ENCODE data around the gene ADAMTS18. TPM values are rescaled to one million over a fixed set of nuclear protein-coding genes. Genes with fewer than 3 reads are reported as not detected.

ADAMTS18 gene
- total RNA-seq, 6 donors from 2014 or later: 0.13 TPM; not detected in 5

GRCh38 chr16:77323695-77324094, 111.1 kb downstream of the ADAMTS18 start:
- TF ChIP-seq POLR2A (IDR thresholded peaks at IDR 0.05) (no peak), EP300 (IDR thresholded peaks at IDR 0.05) (no peak), POLR2AphosphoS5 (IDR thresholded peaks at IDR 0.05) (no peak)
- TF ChIP-seq, protein P1, sequence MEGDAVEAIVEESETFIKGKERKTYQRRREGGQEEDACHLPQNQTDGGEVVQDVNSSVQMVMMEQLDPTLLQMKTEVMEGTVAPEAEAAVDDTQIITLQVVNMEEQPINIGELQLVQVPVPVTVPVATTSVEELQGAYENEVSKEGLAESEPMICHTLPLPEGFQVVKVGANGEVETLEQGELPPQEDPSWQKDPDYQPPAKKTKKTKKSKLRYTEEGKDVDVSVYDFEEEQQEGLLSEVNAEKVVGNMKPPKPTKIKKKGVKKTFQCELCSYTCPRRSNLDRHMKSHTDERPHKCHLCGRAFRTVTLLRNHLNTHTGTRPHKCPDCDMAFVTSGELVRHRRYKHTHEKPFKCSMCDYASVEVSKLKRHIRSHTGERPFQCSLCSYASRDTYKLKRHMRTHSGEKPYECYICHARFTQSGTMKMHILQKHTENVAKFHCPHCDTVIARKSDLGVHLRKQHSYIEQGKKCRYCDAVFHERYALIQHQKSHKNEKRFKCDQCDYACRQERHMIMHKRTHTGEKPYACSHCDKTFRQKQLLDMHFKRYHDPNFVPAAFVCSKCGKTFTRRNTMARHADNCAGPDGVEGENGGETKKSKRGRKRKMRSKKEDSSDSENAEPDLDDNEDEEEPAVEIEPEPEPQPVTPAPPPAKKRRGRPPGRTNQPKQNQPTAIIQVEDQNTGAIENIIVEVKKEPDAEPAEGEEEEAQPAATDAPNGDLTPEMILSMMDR (IDR thresholded peaks at IDR 0.05): no peak
- Histone ChIP-seq H3K36me3 (no peaks in the 10 kb centered on the region), H3K27ac (no peak overlapping the region), H3K27me3 (no peaks in the 10 kb centered on the region), H3K4me1 (no peaks in the 10 kb centered on the region), H3K4me3 (no peak overlapping the region), H3K9me3 (no peaks in the 10 kb centered on the region)
- ATAC-seq (ENCODE audit: low FRiP score in 2 of 2): no peak
- WGBS, 2 donors: 26 to 60% methylated on average over 2 of the region's 2 CpGs
- no peak for DNase-seq

GRCh38 chr16:77322757-77323156, 112.1 kb downstream of the ADAMTS18 start:
- Histone ChIP-seq H3K27ac (no peak overlapping the region), H3K36me3 (no peaks in the 10 kb centered on the region), H3K9me3 (no peaks in the 10 kb centered on the region), H3K27me3 (no peaks in the 10 kb centered on the region), H3K4me3 (no peak overlapping the region), H3K4me1 (no peaks in the 10 kb centered on the region)
- TF ChIP-seq POLR2A (IDR thresholded peaks at IDR 0.05): no peak
- TF ChIP-seq POLR2AphosphoS5 (IDR thresholded peaks at IDR 0.05): no peak
- TF ChIP-seq, protein P1 (IDR thresholded peaks at IDR 0.05): no peak
- no peak for TF ChIP-seq EP300 (IDR thresholded peaks at IDR 0.05)
- no peak for DNase-seq
- ATAC-seq (ENCODE audit: low FRiP score in 2 of 2): no peak
- WGBS, 2 donors: 40 to 44% methylated on average over 2 of the region's 2 CpGs

DNA sequence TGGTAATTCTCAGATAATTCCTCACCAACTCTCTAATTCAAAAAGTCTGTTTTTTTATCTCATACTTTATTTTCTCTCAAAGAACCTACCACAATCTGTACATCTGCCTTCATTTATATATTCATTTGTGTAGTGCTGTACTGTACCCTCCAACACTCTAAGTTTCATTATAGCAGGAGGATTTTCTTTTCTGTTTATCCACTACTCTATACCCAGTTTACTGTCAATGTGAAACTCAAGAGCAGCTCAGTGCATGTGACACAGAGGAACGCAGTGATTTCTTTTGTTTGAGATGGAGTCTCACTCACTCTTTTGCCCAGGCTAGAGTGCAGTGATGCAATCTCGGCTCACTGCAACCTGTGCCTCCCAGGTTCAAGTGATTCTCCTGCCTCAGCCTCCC, 117.8 kb downstream of the ADAMTS18 start:
- no peaks in the 10 kb centered on the region for H3K4me1 ChIP-seq
- DNase-seq (no peak), ATAC-seq (ENCODE audit: low FRiP score in 2 of 2) (no peak)
- no peaks in the 10 kb centered on the region for H3K9me3 ChIP-seq
- H3K36me3 ChIP-seq: no peaks in the 10 kb centered on the region
- H3K27ac ChIP-seq: no peak overlapping the region
- WGBS, 2 donors: 75 to 85% methylated on average over 2 of the region's 2 CpGs
- no peak for TF ChIP-seq POLR2AphosphoS5 (IDR thresholded peaks at IDR 0.05)
- no peak for TF ChIP-seq EP300 (IDR thresholded peaks at IDR 0.05)
- TF ChIP-seq POLR2A (IDR thresholded peaks at IDR 0.05): no peak
- TF ChIP-seq, protein P1 (IDR thresholded peaks at IDR 0.05): no peak
- H3K4me3 ChIP-seq: no peak overlapping the region
- H3K27me3 ChIP-seq: no peaks in the 10 kb centered on the region

GRCh38 chr16:77310877-77311276, 124.0 kb downstream of the ADAMTS18 start:
- ATAC-seq (ENCODE audit: low FRiP score in 2 of 2) (no peak), DNase-seq (no peak)
- H3K36me3 ChIP-seq: no peaks in the 10 kb centered on the region
- no peaks in the 10 kb centered on the region for H3K4me1 ChIP-seq
- no peaks in the 10 kb centered on the region for H3K9me3 ChIP-seq
- WGBS, 2 donors: 56 to 70% methylated on average over 1 of the region's 1 CpG
- no peak overlapping the region for H3K27ac ChIP-seq
- no peaks in the 10 kb centered on the region for H3K27me3 ChIP-seq
- TF ChIP-seq, protein P1 (IDR thresholded peaks at IDR 0.05): no peak
- TF ChIP-seq POLR2A (IDR thresholded peaks at IDR 0.05) (no peak), POLR2AphosphoS5 (IDR thresholded peaks at IDR 0.05) (no peak), EP300 (IDR thresholded peaks at IDR 0.05) (no peak)
- no peak overlapping the region for H3K4me3 ChIP-seq

DNA sequence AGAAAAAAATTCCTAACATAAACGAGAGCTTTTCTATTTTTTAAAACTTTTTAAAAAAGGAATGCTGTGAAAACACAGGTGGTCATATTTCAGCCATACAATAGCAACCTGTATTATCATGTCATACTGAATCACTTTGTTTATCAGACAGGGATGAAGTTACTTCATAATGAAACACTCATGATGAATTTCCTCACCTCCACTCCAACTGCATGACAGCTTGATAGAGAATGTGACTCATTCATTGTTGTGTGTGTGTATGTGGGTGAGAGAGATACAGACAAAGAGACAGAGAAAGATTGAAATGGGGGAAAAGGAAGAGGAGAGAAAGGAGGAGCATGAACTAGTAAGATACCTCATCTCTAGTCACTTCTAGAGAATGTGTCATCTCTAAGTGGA, 126.7 kb downstream of the ADAMTS18 start:
- H3K27ac ChIP-seq: no peak overlapping the region
- H3K4me3 ChIP-seq: no peak overlapping the region
- no peaks in the 10 kb centered on the region for H3K4me1 ChIP-seq
- no peak for TF ChIP-seq EP300 (IDR thresholded peaks at IDR 0.05)
- no peak for TF ChIP-seq POLR2AphosphoS5 (IDR thresholded peaks at IDR 0.05)
- TF ChIP-seq POLR2A (IDR thresholded peaks at IDR 0.05): no peak
- H3K27me3 ChIP-seq: no peaks in the 10 kb centered on the region
- H3K36me3 ChIP-seq: no peaks in the 10 kb centered on the region
- WGBS, 2 donors: 31 to 36% methylated on average over 1 of the region's 1 CpG
- ATAC-seq (ENCODE audit: low FRiP score in 2 of 2): no peak
- DNase-seq: no peak
- H3K9me3 ChIP-seq: no peaks in the 10 kb centered on the region
